Body of pancreas (tissue), 4 donors: Measurements from ENCODE around the gene HIF3A.

Experiments used
- CTCF ChIP-seq, 7 experiments: fragments of 450-650 bp in 4 of 7; fragments of 200-600 bp in 3 of 7; sonication (generic) in 3 of 7; IDR thresholded peaks; one replicate each; pipeline ENCODE4 v1.5.1; 2016 to 2019; ENCODE audit warnings: antibody characterized with exemption in 7 of 7
- POLR2A ChIP-seq, 3 donors: fragments of 450-650 bp; IDR thresholded peaks; one replicate each; pipeline ENCODE4 v1.6.1; 2016; ENCODE audit warnings: antibody characterized with exemption in 3 of 3, mild to moderate bottlenecking in 2 of 3

- TF ChIP-seq CTCF (IDR thresholded peaks at IDR 0.05): no peak
- no peak for TF ChIP-seq POLR2A (IDR thresholded peaks at IDR 0.05)
These were observed 59.6 kb downstream of the HIF3A start for GRCh38 chr19:46356149-46357055.
